GOT3 (cell line): Measurements from ENCODE around the gene ADARB2.

Experiments used
- DNase-seq: peaks from one replicate; lab custom pipeline; 2025; ENCODE audit warnings: mixed read lengths; lab: John Stamatoyannopoulos, UW

Gene ADARB2

GRCh38 chr10:1663226-1663625, 74.1 kb downstream of the ADARB2 start:
- no peak for DNase-seq

DNA sequence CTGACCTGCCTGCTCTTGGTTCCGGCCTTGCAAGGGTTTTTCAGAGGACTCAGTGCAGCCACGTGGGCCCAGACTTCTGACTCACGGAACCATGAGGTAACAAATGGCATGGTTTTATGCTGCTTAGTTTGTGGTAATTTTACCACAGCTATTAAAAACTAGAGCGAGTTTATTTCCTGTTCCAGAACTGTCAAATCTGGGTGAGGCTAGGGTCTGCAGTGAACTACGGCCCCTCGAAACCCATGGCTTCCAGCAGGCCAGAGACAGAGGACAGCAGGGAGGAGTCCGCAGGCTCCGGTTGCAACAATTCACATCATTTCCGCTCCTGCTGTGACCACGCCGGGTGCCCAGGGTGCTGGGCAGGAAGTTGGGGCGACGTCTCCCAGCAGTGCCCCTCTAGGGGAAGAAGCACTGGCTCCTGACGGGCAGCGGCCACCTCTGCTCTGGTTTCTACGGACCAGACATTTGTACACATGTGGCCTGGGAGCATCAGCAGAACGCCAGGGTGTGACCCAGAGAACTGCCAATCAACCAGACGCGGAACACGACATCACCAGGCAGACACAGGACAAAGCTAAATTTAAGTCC, 74.8 kb downstream of the ADARB2 start:
- DNase-seq, result no peak

DNA sequence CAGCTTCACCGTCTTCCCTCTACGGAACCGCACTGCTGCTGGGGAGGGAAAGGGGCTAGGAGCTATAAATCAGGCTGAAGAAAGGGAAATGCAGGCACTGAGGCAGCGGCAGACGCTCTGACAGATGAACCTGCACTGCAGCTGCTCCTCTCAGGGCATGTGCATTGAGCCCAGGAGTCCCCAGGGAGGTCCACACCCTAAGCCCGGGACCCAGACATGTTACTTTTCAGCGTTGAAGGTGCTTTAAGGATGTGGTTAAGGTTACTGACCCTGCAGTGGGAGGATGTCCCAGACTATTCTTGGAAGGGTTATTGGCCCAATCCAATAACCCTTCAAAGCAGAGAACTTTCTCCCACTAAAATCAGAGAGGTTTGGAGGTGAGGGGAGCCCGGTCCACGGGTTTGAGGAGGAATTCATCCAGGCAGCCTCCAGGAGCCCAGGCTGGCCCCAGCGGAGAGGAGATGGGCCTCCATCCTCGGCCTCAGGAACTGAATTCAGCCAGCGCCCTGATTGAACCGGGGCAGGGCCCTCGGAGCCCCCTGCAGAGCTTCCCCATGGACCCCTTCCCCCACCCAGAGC, 75.4 kb downstream of the ADARB2 start:
- DNase-seq, result no peak

DNA sequence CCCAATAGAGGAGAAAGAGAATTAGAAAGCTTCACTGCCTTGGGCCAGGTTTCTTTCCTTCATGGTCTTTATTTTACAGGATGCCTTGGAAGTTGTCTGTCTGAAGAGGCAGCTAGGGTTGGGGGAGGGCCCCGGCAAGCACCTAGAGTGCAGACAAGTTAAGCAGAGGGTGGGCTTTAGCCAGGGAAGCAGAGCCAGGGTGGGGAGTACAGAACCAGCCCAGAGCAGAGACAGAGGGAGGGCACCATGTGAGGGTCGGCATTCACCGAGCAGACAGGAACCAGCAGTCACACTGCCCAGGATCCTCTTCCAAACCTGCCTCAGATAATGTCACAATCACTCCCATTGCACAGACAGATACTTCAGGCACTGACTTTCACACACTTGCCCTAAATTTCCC, 75.9 kb downstream of the ADARB2 start:
- DNase-seq, result no peak

DNA sequence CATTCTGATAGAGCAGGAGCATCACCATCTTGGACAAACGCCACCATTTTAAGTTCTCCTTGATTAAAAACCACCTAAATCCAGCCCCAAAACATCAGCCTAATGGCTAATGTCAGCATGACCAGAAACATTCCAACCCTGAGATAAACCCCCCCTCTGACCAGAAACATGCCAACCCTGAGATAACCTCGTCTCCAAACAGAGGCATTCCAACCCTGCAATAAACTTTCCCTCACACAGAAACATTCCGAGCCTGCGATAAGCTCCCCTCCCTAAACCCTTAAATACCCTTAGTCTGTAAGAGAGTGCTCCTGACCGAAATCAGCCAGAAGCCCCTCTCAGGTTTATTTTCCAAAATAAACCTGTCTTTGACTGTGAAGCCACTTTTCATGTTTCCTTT, 76.5 kb downstream of the ADARB2 start:
- no peak for DNase-seq

DNA sequence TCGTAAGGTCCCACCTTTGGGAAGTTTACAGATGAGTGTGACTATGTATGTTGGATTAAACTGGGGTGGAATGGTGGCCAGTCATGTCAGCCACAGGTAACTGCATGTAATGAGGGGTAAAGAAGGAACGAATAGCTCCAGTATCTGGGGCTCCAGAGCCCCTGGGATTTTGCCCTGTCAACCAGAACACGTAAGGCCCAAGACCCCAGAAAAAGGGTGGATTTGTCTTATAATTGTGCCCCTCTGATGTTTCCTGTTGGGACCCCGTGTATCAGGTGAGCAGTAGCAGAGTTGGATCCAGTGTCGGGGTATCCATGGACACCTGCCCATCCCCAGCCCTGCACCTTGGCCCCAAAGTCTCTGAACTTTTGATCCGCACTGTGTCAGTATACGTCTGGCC, 76.9 kb downstream of the ADARB2 start:
- no peak for DNase-seq

GRCh38 chr10:1659221-1659791, 78.0 kb downstream of the ADARB2 start:
- no peak for DNase-seq

- DNase-seq, result no peak
These were observed 78.7 kb downstream of the ADARB2 start for GRCh38 chr10:1658658-1659057.

DNA sequence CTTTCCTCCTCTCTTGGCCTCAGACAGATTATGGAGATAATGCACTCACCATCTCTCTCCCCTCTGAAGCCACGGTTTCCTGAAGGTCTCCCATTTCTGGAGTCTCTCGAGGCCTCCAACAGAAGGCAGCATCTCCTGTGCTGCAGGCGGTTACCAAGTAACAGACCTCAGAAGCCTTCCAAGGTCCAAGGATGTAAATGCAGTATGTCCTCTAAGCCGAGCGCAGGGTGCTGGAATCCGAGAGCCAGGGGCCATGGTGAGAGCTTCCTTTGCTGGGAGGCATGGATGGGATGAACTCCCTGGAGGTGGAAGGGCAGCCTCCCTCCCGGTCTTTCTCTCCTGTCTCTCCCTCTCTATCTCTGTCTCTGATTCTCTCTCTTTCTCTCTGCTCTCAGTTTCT, 79.8 kb downstream of the ADARB2 start:
- no peak for DNase-seq

DNA sequence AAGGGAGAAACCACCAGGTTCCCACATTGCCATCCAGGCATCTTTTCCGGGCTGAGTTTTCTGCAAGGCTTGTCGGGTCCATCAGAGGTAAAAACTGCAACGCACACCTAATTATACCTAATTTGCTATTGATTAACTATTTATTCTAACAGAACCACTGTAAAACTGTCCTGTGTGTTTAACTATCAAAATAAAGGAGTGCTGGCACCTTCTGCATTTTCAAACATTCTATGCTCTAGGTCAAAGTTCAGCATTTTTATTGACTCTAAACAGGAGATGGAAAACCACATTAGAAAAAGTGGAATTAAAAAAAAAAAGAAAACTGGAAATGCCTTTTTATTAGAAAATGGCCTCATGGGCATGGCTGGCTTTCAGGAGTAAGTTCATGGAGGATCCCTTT, 82.0 kb downstream of the ADARB2 start:
- no peak for DNase-seq

DNA sequence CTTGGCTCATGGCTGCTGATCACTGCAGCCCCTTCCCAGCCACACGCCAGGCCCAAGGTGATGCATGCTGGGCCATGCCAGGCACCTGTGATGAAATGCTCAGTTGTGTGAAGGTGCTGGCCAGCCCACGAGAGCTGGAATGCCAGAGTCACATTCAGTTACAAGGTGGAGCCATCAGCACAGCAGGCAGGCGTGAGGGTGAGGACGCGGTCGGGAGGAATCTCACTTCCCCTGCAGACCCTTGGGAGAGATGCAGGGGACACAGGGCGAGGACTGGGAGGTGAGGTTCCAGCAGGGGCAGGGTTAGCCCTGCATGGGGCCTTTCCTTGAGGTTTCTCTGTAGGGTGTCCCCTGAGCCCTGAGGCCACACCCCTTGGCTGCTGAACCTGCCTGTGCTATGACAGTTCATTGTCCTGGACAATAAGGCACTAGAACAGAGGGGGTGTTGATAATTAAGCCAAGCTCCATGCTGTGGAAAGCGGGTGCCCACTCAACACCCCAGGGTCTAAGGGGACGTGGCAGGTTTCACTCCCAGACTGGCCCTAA, 82.4 kb downstream of the ADARB2 start:
- DNase-seq, result no peak

DNA sequence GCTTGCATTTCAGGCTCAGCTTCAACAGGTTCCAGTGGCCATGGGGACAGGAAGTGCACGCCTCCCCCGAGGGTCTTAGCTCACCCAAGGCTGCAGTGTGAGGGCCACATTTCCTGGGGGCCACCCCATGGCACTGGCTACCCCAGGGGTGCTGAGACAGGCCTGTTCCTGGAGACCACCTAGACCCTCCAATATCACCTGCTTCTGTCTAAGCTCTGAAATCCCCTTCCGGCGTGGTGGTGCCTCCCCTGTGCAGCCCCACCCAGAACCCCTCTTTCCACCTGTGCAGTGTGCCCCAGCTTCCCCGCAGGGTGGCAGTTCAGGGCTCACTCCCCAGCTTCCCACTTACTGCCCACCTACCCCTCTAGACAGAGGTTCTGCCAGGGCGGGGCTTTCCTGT, 83.1 kb downstream of the ADARB2 start:
- no peak for DNase-seq

- no peak for DNase-seq
These were observed 84.0 kb downstream of the ADARB2 start for GRCh38 chr10:1653321-1653720.

GRCh38 chr10:1652151-1652550, 85.2 kb downstream of the ADARB2 start:
- no peak for DNase-seq

GRCh38 chr10:1651270-1651966, 85.9 kb downstream of the ADARB2 start:
- DNase-seq, result no peak

- DNase-seq, result no peak
These were observed 86.6 kb downstream of the ADARB2 start for GRCh38 chr10:1650542-1651269.

- DNase-seq, result no peak
These were observed 88.7 kb downstream of the ADARB2 start for GRCh38 chr10:1648648-1649047.

GRCh38 chr10:1646332-1646731, 91.0 kb downstream of the ADARB2 start:
- no peak for DNase-seq

DNA sequence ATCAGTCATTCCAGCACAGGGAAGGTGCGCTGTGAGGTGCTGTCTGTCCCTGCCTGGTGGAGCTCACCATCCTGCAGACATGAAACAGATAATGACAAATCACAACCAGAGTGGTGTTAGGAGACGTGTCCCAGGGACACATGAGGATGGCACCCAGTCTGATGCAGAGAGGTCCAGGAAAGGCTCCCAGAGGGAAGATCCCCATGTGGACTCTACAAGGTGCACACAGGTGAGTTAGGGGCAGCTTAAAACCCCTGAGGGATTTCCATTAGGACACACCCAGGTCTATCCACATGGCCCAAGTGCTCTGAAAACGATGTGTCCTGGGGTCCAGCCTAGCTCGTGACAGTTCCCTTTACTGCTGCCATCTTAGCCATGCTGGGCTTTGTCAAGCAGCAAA, 91.4 kb downstream of the ADARB2 start:
- DNase-seq, result no peak

DNA sequence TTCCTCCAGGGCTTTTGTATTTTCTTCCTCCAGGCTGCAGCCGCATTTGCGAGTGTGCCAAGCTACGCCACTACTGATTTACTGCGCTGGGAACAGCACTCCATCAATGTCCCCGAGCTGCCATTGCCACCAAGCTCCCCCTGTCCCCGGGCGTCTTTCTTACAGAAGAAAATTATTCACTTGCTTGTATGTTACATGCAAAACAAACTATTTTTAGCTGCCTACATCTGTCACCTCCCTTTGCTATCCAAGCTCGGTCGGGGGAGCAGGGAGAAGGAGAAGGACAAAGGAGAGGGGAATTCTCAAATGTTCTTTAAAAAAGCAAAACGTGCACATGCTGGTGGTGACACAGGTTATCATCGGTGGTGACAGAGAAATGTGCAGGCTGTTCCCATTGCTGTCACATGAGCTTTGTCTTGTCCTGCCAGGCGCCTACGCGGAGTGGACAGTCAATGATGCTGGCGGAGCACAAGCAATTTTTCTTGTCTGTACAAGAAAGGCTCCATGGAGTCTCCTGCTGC, 93.1 kb downstream of the ADARB2 start:
- DNase-seq, result no peak

- no peak for DNase-seq
These were observed 93.5 kb downstream of the ADARB2 start for GRCh38 chr10:1643908-1644179.

- no peak for DNase-seq
These were observed 94.0 kb downstream of the ADARB2 start for GRCh38 chr10:1643161-1643907.
